Stimulated activated naive CD4-positive, alpha-beta T cell (primary cell): ENCODE data around the gene GALNT13.

ENCODE experiments used
- DNase-seq, 6 experiments: peaks; one replicate each; lab custom pipeline; 2025; lab: John Stamatoyannopoulos, UW

Gene GALNT13

DNA sequence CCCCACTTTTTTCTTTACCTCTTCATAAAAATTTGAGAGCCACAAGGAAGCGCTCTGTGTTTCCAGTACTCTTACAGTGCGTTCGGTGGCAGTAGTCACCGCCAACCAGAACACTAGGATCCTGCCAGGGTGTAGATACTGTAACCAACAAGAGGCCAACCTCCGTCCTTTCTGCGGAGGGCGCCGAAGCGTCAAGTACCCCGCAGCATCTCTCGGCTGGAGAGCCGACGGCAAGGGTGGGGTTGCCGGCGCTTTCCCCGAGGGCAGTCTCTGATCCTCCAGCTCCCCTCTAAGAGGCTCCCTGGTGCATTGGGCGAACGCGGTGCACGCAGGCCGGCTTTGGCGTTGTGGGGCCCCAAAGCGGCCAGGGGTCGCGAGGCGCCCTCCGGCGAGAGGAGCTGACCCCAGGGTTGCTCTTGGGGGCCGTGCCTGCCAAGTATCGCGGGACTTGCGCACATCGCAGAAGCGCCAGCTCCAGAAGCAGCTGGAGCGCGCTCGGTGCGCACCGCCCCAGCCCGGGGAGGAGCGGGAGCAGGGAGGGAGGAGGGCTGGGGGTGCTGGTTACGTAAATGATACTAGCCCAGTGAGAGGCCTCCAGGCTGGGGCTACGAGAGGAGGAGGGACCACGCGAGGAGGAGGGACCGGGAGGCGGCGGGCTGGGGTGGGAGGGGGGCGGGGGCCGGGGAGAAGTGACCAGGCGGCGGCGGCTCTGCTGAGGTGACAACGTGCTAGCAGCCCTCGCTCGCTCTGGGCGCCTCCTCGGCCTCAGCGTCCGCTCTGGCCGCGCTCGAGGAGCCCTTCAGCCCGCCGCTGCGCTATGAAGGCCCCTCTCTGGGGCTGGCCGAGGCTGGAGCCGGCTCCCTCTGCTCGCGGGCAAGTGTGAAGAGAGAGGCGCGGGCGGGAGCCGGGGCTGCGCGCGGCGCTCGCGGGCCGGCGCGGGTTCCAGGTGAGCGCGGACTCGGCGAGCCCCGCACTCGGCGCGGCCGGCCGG lies at the start of gene GALNT13:
Gene GALNT13, plus strand, starts transcription at position 692 of the 991 bp plus-strand sequence.
- DNase-seq = no peak

DNA sequence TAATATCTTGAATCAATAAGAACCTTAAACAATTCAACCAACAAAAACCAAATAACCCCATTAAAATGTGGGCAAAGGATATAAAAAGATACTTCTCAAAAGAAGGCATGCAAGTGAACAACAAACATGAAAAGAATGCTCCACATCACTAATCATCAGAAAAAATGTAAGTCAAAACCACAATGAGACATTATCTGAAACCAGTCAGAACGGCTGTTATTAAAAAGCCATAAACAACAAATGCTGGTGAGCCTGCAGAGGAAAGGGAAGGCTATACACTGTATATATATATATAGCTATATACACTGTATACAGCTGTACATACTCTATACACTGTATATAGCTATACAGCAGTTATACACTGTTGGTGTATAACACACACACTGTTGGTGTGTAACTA lies 47.8 kb upstream of the GALNT13 start:
- DNase-seq = no peak

DNA sequence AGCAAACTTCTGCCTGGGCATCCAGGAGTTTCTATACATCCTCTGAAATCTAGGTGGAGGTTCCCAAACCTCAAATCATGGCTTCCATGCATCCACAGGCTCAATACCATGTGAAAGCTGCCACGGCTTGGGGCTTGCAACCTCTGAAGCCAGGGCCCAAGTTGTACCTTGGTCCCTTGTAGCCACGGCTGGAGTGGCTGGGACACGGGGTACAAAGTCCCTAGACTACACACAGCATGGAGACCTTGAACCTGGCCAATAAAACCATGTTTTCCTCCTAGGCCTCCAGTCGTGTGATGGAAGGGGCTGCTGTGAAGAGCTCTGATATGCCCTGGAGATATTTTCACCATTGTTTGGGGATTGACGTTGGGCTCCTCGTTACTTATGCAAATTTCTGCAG lies 43.4 kb upstream of the GALNT13 start:
- DNase-seq = no peak

DNA sequence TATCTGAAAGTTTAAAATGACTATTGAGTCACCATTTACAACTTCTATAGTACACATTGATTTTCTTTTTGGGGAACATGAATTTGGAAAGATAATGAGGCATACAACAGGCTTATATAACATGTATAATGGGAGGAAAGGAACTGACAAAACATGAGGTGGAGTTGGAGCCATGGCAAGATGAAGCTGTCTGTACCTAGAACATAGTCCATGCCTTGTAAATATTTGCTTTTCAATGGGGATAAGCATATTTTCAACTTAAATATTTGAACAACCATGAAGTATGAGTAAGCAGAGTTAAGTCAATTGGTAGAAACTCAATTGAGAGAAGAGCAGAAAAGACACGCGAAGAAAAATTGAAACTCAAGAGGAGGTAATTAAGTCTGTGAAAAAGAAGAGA lies 37.1 kb upstream of the GALNT13 start:
- no peak for DNase-seq

DNA sequence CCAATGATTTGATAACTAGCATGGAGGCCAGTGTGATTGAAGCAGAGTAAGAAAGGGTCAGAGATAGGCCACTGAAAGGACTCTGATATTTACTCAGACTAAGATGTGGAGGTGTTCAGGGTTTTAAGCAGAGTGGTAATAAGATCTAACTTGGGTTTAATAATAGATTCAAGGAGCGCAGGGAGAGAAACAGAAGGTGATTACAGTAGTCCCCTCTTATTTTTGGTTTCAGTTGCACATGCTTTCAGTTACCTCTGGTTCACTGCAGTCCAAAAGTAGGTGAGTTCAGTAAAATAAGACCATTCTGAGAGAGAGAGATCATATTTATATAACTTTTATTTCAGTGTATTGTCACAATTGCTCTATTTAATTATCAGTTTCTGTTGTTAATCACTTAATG lies 13.5 kb upstream of the GALNT13 start:
- no peak for DNase-seq

DNA sequence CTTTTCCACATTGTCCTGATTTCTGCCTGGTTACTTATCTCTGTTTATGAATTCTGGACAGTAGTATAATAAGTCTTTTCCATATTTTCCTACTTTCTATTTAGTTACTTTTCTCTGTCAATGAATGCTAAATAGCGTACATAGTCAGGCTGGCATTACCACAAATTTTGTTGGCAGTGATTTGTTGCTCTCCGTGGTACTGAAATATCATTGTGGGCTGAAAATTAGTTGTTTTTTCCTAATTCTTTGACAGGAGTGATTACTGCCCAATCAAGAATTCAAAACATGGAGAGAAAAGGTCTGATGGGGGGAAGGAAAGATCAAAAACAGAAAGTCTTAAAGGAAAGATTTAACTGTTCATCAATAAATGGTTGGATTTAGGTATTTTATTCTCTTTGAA lies 7.7 kb upstream of the GALNT13 start:
- no peak for DNase-seq

DNA sequence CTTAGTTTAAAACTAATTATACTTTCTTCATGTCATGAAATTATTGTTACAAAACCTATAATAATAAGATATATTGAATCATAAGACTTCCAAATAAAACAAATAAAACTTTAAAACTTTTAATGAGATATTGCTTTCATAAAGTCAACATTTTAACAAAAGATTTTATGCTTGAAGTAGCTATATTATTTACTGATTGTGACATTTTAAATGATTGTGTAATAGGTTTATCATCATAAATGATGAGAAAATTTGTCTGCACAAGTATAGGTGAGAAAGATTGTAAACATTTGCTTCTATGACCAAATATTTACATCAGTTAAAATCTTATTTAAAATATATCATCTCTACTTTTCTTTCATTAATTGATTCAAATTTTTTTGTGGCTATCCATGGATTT lies 5.1 kb upstream of the GALNT13 start:
- DNase-seq = no peak

DNA sequence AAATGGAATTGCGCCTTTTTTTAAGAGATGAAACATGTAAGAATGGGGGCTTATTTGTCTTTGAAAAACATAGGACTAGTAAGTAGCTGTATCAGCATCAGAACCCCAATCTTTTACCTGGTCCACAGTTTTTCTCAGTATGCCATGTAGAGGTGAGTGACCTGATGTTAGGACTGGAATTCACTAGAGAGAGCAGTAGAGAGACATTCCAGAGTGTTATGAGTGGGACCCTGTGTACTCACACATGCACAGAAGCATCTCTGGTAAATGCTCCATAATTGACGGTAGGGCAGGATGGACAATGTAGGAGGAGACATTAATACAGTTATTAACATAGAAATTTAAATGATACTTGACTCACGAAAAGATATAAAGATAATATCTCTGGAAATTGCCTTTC lies 1.4 kb upstream of the GALNT13 start:
- DNase-seq = no peak

DNA sequence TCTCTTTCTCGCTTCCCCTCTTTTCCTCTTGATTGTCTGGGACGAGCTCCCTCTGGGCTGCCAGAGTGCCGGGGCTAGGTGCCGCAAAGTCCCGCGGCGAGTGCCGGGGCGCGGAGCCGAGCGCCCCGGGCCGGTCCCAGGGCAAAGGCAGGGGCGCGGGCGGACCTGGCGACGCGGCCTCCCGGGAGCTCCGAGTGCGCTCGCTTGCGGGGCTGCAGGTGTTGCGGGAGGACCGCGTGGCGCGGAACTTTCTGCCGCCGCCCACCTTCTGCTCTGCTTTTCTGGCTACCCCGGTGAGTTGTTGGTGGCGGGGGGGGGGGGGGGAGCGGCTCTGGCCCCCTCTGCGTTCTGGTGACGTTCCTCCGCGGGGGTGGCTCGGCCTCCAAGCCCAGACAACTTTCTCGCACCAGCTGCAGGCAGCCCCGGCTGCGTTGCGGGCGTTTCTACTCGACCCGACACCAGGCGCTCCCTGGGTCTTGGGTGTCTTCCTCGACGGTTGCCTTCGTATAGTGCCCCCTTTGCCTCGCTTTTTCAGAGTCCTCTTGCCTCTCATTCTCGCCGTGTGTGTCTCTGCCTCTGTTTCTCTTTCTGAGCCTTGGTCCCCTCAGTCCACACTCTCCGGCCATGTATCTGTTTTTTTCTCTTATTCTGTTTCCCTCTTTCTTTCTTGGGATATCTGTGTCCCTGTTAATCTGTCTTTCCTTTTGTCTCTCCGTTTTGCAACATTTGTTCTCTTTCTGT lies 759 bp downstream of the GALNT13 start:
- DNase-seq = no peak

DNA sequence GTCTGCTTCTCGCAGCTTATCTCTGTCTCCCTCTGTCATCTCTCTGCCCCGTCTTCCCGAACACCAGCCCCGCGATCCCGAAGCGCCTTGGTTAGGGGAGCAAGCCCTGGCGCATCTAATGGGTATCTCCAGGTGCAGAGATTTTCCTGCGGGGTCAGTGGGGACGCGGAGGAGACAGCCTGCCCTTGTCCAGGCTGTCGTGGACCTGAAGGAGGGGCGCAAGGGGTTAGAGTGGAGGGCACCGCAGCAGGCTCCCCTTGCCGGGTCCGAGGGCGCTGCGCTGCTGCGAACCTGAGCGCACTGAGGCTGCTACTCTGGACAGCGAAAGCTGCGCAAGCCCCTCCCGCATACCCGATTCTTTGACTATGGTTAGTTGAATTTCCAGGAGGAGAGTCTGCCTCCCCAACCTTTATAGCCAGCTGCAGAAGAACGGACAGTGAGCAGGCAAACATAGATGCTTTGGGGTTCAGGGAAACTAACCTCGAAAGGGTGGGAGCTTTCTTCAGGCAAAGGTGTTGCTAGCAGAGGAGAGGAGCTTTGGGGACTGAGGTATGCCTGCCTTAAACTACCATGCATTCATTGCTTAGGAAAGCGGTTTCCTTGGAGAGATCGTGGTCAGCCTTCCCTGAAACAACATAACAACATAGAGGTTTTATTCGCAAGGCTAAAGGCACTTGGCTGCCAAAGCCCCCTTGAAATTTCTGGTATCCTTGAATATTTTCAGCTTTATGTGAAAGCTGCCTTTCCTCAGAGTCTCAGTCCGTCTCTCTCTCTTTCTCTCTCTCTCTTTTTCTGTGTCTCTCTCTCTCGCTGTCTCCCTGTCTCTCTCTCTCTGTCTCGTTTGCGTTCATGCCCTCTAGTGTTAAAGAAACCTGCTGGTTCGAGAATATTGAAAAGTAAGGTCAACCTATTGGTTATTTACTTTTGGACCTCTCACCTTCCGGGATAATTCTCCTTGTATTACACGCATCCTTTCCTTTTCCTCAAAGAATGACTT lies 1.6 kb downstream of the GALNT13 start:
- DNase-seq = no peak

DNA sequence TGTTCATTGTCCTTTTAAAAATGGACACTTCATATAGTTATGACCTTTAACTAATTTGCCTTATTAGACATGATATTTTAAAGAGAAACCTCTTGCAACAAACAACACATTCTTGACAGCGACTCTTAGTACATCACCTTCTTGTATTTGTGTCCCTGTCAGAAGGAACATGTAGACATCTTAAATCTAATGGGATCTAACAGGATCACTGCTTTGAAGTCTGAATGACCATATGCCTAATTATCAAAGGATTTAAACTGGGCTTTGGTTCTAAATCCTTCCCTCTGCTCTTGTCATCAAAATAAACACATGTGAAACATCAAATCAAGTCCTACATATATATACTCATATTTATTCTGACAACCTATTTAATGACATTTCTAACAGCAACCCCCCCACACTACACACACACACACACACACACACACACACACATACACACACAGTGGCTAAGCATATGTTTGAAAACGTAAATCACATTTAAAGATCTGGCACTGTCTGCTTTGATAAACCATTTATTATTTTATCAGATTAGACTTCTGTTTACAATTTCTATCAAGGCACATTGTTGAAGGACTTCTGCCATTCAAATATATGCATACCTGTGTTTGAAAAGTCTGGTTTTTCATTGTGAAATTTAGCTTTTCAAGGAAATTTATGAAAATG lies 4.2 kb downstream of the GALNT13 start:
- DNase-seq = no peak

DNA sequence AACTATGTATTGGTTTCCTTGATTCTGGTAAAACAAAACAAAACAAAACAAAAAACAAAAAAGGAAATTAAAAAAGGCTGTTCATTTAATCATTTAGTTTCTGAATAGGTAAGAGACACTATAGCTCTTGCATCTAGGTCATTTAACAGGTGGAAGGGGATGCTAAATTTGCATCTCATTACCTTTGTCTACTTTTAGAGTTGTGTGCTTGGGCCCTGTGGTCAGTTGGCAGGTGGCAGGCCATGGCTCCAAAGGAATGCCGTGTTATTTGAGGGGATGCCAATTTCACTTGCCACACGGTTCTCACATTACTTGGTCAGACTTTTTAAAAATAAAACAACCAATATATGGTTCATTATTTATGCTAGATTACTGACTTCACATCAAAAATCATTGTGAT lies 9.2 kb downstream of the GALNT13 start:
- no peak for DNase-seq

DNA sequence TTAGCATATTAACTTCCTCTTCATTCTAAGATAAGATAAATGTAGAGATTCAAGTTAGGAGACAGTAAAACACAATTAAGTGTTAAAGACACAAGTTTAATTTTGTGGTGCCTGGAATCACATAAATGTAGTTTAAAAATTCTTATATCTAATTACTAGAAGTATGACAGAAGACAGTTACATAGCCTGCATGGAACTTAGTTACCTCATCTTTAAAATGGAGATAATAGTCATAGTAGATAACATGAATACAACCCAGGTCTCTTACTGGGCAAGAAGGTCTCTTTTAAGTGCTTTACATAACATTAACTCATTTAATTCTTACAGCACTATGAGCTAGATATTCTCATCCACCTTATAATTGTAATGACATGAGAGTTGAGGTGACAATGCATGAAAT lies 15.1 kb downstream of the GALNT13 start:
- no peak for DNase-seq

DNA sequence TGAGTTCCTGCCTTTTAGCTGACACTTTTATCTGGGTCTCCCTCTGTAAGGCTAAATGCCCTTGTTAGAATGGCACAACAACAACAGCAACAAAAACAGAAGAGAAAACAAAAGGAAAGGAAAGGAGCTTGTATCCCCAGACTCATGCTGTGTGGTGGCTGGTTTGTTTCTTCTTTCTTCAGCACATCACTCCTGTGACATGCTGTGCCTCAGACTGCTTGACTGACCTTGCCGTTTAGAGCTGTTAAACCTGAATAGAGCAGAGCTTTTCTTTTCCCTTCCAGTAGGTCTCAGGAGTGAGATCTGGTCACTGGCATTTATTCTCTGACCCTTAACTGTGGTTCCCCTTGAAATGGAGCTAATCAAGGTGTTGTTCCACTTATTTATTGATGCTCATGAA lies 18.9 kb downstream of the GALNT13 start:
- DNase-seq = no peak

DNA sequence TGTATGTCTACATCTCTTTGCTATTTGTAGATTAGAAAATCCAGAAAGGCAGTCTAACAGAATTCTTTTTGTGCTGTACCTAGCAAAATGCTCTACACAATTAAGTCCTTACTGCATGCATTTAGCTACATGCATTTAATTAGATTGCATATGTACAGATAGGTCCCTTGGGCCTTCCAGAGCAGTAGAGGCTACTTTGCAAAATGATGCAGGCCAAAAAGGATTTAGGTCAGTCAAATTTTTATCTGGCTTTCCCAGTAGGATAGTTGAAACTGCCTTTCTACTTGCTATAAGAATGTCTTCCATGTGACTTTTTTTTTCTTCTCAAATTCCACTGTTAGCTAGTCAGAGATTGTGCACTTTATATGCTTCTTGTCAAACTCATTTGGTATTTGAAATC lies 19.3 kb downstream of the GALNT13 start:
- no peak for DNase-seq

DNA sequence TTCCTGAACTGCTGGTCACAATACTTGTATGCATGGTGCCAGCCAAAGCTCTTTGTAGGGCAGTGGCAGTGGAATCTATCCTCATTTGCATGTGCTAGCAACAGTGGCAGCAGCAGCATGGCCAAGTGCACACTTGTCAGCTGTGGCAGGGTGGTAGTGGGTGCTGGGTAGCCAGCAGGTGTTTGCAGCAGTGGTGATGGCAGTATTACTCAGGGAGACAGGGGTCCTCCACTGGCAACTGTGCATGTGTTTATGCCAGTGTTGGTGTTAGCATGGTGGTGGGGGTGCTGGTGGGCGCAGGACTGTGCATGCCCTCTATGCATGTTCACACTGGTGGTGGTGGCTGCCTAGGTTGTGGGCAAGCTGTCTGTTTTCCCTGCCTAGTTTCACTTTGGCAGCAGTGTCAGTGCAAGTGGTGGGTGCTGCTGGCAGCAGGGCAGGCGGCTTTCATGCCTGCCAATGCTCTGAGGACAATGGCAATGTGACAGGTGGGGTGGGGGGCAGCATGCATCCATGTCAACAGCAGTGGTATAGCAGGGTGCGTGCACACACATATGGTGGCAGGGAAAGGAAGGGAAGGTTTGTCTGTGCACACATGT lies 41.2 kb downstream of the GALNT13 start:
- no peak for DNase-seq

DNA sequence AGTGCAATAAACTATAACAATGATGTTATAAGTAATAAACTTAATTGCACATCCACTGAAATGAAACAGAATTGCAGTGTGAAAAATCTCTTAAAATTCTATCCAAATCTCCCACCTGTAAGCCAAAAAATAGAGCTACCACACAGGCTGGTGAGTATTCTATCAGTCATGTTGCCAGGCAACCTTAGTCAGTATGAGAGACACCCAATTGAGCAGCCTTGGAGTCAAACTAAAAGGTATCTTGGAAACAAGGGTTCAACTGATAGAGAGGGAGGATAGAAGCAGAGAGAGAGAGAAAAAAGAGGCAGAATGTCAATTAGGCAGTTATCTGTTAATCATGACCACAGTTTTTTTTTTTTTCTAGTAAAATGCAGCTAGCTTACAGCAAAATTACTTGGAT lies 45.8 kb downstream of the GALNT13 start:
- DNase-seq = no peak

DNA sequence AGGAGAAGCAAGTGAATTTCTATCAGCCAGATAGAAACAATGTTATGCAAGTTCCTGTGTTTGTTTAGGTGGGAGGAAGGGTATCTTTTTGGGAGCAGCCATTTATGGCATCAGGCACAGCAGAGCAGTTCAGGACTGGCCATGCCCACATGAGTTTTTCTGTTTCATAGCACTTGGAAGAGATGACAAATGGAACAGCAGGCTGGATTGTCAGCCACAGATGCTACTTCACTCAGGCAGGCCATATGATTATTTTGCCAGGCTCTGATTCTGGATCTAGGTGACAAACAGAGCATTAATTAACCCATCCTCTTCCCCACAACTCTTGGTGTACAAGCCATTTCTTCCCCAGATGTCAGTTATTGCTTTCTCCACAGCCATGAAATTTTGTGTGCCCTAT lies 63.8 kb downstream of the GALNT13 start:
- DNase-seq = no peak

DNA sequence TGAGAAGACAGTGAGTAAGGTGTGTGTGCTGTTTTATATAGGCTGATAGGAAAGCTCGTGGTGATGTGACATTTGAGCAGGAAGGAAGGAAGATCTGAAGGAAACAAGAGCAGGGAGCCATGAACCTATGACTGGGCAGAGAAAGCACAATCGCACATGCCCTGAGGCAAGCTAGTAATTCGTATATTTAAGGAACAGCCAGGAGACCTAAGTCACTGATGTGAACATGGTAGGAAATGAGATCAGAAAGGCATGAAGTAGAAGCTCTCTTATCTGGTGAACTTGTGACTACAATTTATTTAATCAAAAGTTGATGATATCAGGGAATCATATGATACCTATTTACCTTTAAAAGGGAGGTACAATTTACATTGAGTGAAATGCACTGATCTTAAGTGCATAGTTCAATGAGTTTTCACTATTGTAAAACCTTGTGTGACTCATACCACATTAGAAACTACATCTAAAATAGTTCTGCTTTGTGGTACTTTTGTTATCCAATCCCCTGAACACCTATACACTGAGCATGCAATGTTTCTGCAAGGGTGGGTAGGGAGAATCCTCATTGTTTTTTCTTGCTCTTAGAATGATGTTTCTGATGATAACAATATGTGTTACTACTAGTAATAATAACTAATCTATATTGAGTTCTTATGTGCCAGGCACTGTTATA lies 67.5 kb downstream of the GALNT13 start:
- no peak for DNase-seq

DNA sequence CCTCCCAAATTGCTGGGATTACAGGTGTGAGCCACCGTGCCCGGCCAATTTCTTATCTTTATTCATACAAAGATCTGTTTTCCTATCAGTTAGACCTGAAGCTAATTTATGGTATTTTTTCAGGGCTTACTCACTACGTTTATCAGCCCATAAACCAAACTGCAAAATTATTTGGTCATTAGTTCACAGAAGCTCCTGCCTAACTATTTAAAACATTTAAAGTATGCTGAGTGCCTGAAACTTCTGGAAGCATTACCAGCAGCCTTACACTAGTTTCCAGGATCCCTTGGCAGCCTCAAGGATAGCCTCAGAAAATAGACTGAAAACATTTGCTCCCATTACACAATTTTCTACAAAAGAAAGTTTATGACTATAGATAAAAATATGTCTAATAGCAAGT lies 68.8 kb downstream of the GALNT13 start:
- DNase-seq = no peak
